Skeletal muscle tissue (tissue), 4 donors: Measurements from ENCODE around the gene CPNE2. TPM values are rescaled to one million over a fixed set of nuclear protein-coding genes. Genes with fewer than 3 reads are reported as not detected.
A peak's percentile ranks its signal among the peaks of the same experiment; 100 is the strongest.
"Not testable (repeated sequence)": the region's sequence is repeated elsewhere in the genome, so short reads cannot be mapped to it uniquely, and the experiment has no call there.

Source experiments
- H3K27ac ChIP-seq: one replicate; pipeline ENCODE4 v1.7.0; 2013; ENCODE audit warnings: mild to moderate bottlenecking, low read depth, low read length, inconsistent platforms
- H3K27me3 ChIP-seq, 3 donors: one replicate each; pipeline ENCODE4 v1.7.0; 2013; ENCODE audit warnings: low read length in 3 of 3; ENCODE audit not compliant: control insufficient read depth in 3 of 3, insufficient read depth in 3 of 3
- H3K36me3 ChIP-seq, 3 donors: one replicate each; pipeline ENCODE4 v1.7.0; 2013; ENCODE audit warnings: low read length in 3 of 3; ENCODE audit not compliant: control insufficient read depth in 3 of 3, insufficient read depth in 3 of 3
- H3K4me1 ChIP-seq, 3 donors: one replicate each; pipeline ENCODE4 v1.7.0; 2013; ENCODE audit warnings: low read length in 3 of 3, mild to moderate bottlenecking in 3 of 3; ENCODE audit not compliant: control insufficient read depth in 3 of 3, insufficient read depth in 3 of 3
- H3K4me3 ChIP-seq, 3 donors: one replicate each; pipeline ENCODE4 v1.7.0; 2013; ENCODE audit warnings: low read length in 3 of 3
- H3K9ac ChIP-seq, 3 donors: one replicate each; pipeline ENCODE4 v1.7.0; 2013; ENCODE audit warnings: low read length in 3 of 3, mild to moderate bottlenecking in 3 of 3, moderate library complexity in 2 of 3, low read depth in 1 of 3
- H3K9me3 ChIP-seq, 3 donors: one replicate each; pipeline ENCODE4 v1.7.0; 2013; ENCODE audit warnings: low read length in 3 of 3; ENCODE audit not compliant: control insufficient read depth in 3 of 3
- total RNA-seq: library from RNA; depleted of rRNA; stranded (reverse); fragments of >200 nt; gene quantifications from one replicate; pipeline ENCODE4 v1.2.3, GENCODE V29; 2014
- donor health status: Osteomylitis.

Gene CPNE2
- total RNA-seq, 1 donor from 2014 or later: 8.9 TPM

GRCh38 chr16:57067347-57067746 lies 25.0 kb upstream of the CPNE2 start:
- H3K27ac ChIP-seq: no peak overlapping the region
- no peaks in the 10 kb centered on the region for H3K27me3 ChIP-seq
- no peaks in the 10 kb centered on the region for H3K9me3 ChIP-seq
- H3K4me1 ChIP-seq: peaks cover 6 to 16% (median 12%) of the 10 kb centered on the region in 3 donors
- H3K9ac ChIP-seq: no peak overlapping the region
- H3K4me3 ChIP-seq: no peak overlapping the region
- H3K36me3 ChIP-seq: peaks cover 0 to 4% (median 3%) of the 10 kb centered on the region in 3 donors

DNA sequence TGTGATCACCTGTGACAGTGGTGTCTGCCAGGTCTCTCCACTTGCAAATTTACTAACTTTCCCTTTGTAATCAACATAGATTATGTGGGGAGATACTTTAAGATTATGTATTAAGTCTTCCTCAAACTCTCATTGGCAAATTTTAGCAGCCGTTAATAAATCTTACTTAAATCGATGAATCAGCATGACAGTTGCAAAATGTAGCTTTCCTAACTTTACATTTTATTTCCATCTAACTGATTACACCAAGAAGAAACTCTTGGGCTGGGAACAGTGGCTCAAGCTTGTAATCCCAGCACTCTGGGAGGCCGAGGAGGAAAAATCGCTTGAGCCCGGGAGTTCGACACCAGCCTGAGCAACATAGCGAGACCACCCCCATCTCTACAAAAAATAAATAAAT lies 23.3 kb upstream of the CPNE2 start:
- H3K4me3 ChIP-seq: no peak overlapping the region
- H3K9ac ChIP-seq: no peak overlapping the region
- peaks cover 6 to 18% (median 17%) of the 10 kb centered on the region in 3 donors for H3K4me1 ChIP-seq
- peaks cover 0 to 4% (median 3%) of the 10 kb centered on the region in 3 donors for H3K36me3 ChIP-seq
- H3K9me3 ChIP-seq: no peaks in the 10 kb centered on the region
- no peaks in the 10 kb centered on the region for H3K27me3 ChIP-seq
- no peak overlapping the region for H3K27ac ChIP-seq

DNA sequence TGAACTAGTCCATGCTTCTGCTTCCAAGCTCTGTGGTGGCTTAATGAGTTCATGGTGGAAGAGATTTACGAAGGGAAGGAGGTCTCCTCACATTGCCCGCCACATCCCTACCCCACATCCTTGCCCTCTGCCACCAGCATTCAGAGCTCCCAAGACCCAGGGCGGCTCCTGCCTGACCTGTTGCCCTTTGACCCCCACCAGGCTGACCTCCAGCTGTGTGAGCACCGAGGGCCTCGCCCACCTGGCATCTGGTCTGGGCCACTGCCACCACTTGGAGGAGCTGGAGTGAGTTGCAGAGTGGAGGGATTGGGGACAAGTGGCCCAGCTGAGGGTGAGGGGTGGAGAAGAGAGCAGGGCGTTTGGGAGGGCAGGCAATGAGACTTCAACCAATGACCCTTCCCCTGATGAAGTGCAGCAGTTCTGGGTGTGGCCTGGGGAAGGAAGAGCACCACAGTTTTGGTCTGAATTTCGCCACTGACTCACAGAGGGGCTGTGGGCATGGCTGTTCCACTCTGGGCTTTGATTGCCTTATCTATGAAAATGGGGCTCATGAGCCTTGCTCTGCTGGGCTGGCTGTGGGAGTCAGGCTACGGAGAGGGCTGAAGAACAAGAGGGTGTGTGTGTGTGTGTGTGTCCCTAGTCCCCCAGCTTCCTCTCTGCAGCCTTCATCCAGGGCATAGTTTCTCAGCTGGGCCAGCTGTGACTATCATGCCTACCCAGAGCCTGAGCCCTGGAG lies 22.6 kb upstream of the CPNE2 start:
- Histone ChIP-seq H3K9ac (peak overlapping the region in 1 of 3 donors; percentile 33), H3K4me1 (peaks cover 6 to 18% (median 17%) of the 10 kb centered on the region in 3 donors), H3K36me3 (peaks cover 0 to 4% (median 3%) of the 10 kb centered on the region in 3 donors), H3K27ac (no peak overlapping the region), H3K4me3 (no peak overlapping the region), H3K9me3 (no peaks in the 10 kb centered on the region), H3K27me3 (no peaks in the 10 kb centered on the region)

- Histone ChIP-seq H3K27ac (no peak overlapping the region), H3K4me1 (peaks cover 6 to 18% (median 17%) of the 10 kb centered on the region in 3 donors), H3K27me3 (no peaks in the 10 kb centered on the region), H3K9me3 (no peaks in the 10 kb centered on the region), H3K9ac (peak overlapping the region in 1 of 3 donors; percentile 33), H3K4me3 (no peak overlapping the region), H3K36me3 (peaks cover 0 to 4% (median 3%) of the 10 kb centered on the region in 3 donors)
Measured at GRCh38 chr16:57070424-57070823, 22.0 kb upstream of the CPNE2 start.

DNA sequence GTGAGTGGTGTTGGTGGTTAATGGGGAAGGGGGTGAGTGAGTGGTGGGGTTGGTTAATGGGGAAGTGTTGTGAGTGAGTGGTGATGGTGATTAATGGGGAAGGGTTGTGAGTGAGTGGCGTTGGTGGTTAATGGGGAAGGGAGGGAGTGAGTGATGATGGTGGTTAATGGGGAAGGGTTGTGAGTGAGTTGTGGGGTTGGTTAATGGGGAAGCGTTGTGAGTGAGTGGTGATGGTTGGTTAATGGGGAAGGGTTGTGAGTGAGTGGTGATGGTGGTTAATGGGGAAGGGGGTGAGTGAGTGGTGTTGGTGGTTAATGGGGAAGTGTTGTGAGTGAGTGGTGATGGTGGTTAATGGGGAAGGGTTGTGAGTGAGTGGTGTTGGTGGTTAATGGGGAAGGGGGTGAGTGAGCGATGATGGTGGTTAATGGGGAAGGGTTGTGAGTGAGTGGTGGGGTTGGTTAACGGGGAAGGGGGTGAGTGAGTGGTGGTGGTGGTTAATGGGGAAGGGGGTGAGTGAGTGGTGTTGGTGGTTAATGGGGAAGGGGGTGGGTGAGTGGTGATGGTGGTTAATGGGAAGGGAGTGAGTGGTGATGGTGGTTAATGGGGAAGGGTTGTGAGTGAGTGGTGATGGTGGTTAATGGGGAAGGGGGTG lies 21.2 kb upstream of the CPNE2 start:
- not testable (repeated sequence) for H3K9me3 ChIP-seq, H3K27ac ChIP-seq, H3K36me3 ChIP-seq, H3K9ac ChIP-seq, H3K4me3 ChIP-seq, H3K27me3 ChIP-seq
- peaks cover 6 to 18% (median 17%) of the 10 kb centered on the region in 3 donors for H3K4me1 ChIP-seq

DNA sequence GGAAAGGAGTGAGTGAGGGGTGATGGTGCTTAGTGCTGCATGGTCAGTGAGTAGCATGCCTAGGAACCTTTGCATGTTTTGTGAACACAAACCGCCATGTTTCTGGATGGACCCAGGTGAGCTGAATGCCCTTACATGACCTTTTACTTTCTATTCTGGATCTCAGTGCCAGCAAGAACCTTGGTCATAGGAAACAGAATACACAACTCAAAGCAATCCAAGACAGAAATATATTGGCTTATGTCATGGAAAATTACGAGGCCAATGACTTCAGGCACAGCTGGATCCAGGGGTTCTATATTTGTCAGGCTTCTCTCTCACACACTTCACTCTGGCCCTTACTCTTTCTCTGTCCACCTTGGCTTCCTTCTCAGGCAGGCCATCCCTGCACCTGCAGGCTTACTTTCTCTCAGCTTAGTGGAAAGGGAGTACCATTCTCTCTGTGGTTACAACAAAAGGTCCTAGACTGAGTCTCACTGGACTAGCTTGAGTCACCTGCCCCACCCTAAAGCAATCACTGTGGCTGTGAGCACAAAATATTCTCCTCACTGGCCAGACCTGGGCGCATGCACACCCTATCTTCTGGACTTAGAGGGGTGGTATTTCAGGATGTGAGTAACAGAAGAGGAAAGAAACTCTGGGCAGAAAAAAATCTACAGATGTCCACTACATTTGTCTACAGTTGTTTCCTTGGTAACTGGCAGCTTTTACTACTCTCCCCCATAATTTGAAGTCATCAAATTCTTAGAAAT lies 20.4 kb upstream of the CPNE2 start:
- no peak overlapping the region for H3K4me3 ChIP-seq
- peak overlapping the region in 1 of 3 donors; percentile 8 for H3K9ac ChIP-seq
- peaks cover 0 to 4% (median 4%) of the 10 kb centered on the region in 3 donors for H3K36me3 ChIP-seq
- peak overlapping the region; percentile 37 for H3K27ac ChIP-seq
- H3K9me3 ChIP-seq: no peaks in the 10 kb centered on the region
- H3K4me1 ChIP-seq: peaks cover 6 to 18% (median 17%) of the 10 kb centered on the region in 3 donors
- no peaks in the 10 kb centered on the region for H3K27me3 ChIP-seq

DNA sequence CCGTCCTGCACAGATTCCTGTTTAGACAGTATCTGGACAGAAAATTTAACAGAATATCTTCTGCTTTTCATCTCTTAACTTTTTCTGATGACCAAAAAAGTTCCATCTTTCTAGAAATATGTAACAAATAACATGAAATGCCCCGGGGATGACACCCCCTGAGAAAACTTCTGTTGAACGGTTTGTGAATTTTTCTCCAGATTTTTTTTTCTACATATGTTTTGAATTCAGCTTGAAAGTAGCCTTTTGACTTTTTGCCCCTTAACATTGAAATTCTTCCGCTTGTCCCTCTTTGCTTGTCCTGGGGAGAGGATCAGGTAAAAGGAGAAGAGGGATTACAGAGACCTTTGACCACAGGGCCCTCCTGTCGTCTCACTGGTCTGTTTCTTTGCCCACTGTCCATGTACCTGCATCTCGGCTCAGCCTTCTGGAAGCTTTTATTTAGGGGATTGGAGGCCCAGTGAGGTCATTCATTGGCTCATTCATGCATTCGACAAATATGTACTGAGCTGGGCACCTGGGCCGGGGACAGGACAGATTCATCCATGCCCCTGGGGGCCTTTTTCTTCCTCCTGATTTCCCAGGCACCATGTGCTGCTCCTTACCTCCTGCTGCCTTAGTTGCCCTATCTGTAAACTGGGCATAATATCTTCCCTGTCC lies 19.6 kb upstream of the CPNE2 start:
- Histone ChIP-seq H3K36me3 (peaks cover 0 to 5% (median 3%) of the 10 kb centered on the region in 3 donors), H3K4me3 (no peak overlapping the region), H3K27ac (no peak overlapping the region), H3K27me3 (no peaks in the 10 kb centered on the region), H3K9me3 (no peaks in the 10 kb centered on the region), H3K9ac (no peak overlapping the region), H3K4me1 (peaks cover 6 to 18% (median 17%) of the 10 kb centered on the region in 3 donors)

- Histone ChIP-seq H3K27me3 (no peaks in the 10 kb centered on the region), H3K9me3 (no peaks in the 10 kb centered on the region), H3K4me1 (peaks cover 0 to 6% (median 4%) of the 10 kb centered on the region in 3 donors), H3K27ac (no peak overlapping the region), H3K36me3 (peaks cover 0 to 6% (median 3%) of the 10 kb centered on the region in 3 donors), H3K9ac (no peak overlapping the region), H3K4me3 (no peak overlapping the region)
Measured at GRCh38 chr16:57077714-57078113, 14.7 kb upstream of the CPNE2 start.

GRCh38 chr16:57081744-57082143 lies 10.6 kb upstream of the CPNE2 start:
- peaks cover 0 to 4% (median 3%) of the 10 kb centered on the region in 3 donors for H3K4me1 ChIP-seq
- H3K9me3 ChIP-seq: no peaks in the 10 kb centered on the region
- H3K9ac ChIP-seq: no peak overlapping the region
- no peak overlapping the region for H3K4me3 ChIP-seq
- H3K27ac ChIP-seq: no peak overlapping the region
- H3K27me3 ChIP-seq: no peaks in the 10 kb centered on the region
- peaks cover 0 to 6% (median 5%) of the 10 kb centered on the region in 3 donors for H3K36me3 ChIP-seq
